Parathyroid adenoma (tissue), 2 donors: Measurements from ENCODE around the gene TAGLN.

ENCODE experiments used
- H2AFZ ChIP-seq: fragments of 300-600 bp; sonication (generic); one replicate; pipeline ENCODE4 v1.7.0; 2017; ENCODE audit warnings: antibody characterized with exemption, mild to moderate bottlenecking
- H3K27ac ChIP-seq: fragments of 300-600 bp; sonication (generic); one replicate; pipeline ENCODE4 v1.7.0; 2017
- H3K27me3 ChIP-seq: fragments of 300-600 bp; sonication (generic); one replicate; pipeline ENCODE4 v1.7.0; 2017; ENCODE audit warnings: low read length; ENCODE audit not compliant: control insufficient read depth, insufficient read depth
- H3K36me3 ChIP-seq: fragments of 300-600 bp; sonication (generic); one replicate; pipeline ENCODE4 v1.7.0; 2017; ENCODE audit warnings: low read length; ENCODE audit not compliant: control insufficient read depth, insufficient read depth
- H3K4me1 ChIP-seq: fragments of 300-600 bp; sonication (generic); one replicate; pipeline ENCODE4 v1.7.0; 2017; ENCODE audit warnings: control low read depth
- H3K4me2 ChIP-seq: fragments of 300-600 bp; sonication (generic); one replicate; pipeline ENCODE4 v1.7.0; 2017; ENCODE audit warnings: low read length
- H3K4me3 ChIP-seq: fragments of 300-600 bp; sonication (generic); one replicate; pipeline ENCODE4 v1.7.0; 2017; ENCODE audit warnings: low read depth, low read length
- H3K79me2 ChIP-seq: fragments of 300-600 bp; sonication (generic); one replicate; pipeline ENCODE4 v1.7.0; 2017; ENCODE audit warnings: control low read depth
- H3K9ac ChIP-seq: fragments of 300-600 bp; sonication (generic); one replicate; pipeline ENCODE4 v1.7.0; 2017; ENCODE audit warnings: mild to moderate bottlenecking
- H3K9me3 ChIP-seq: fragments of 300-600 bp; sonication (generic); one replicate; pipeline ENCODE4 v1.7.0; 2017; ENCODE audit warnings: low read length; ENCODE audit not compliant: control insufficient read depth
- TF ChIP-seq, protein P1 (sequence below): fragments of 300-600 bp; sonication (generic); IDR thresholded peaks from one replicate; pipeline ENCODE4 v1.7.0; 2017; ENCODE audit warnings: antibody characterized with exemption, mild to moderate bottlenecking
- donor health status: primary hyperparathyroidism.

Gene TAGLN

DNA sequence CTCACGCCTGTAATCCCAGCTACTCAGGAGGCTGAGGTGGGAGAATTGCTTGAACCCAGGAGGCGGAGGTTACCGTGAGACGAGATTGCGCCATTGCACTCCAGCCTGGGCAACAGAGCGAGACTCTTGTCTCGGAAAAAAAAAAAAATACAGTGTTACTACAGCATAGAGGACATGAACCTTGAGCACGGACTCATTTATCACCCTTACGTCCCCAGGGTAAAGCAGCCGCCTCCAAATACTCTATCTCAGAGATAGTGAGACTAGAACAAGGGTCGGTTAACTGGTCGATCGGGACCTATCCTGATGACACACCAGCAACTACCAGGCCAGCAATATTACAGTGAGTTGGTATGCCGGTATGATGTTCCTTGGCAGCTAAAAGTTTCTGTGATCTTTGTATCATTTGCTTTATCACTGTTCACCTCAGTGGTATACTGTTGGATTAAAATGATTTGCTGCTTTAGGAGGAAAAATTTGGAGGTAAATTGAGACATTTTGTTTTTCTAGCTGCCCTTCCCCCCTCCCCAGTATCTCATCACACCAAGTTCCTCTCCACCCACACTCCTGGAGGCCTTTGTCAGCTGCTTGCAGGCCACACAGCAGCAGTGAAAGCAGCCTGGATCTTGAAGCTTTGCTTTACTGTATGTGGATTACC is 27.6 kb upstream of the TAGLN start:
- H3K9me3 ChIP-seq, result no peaks in the 10 kb centered on the region
- H3K27ac ChIP-seq, result no peak overlapping the region
- H3K36me3 ChIP-seq, result no peaks in the 10 kb centered on the region
- TF ChIP-seq, protein P1, sequence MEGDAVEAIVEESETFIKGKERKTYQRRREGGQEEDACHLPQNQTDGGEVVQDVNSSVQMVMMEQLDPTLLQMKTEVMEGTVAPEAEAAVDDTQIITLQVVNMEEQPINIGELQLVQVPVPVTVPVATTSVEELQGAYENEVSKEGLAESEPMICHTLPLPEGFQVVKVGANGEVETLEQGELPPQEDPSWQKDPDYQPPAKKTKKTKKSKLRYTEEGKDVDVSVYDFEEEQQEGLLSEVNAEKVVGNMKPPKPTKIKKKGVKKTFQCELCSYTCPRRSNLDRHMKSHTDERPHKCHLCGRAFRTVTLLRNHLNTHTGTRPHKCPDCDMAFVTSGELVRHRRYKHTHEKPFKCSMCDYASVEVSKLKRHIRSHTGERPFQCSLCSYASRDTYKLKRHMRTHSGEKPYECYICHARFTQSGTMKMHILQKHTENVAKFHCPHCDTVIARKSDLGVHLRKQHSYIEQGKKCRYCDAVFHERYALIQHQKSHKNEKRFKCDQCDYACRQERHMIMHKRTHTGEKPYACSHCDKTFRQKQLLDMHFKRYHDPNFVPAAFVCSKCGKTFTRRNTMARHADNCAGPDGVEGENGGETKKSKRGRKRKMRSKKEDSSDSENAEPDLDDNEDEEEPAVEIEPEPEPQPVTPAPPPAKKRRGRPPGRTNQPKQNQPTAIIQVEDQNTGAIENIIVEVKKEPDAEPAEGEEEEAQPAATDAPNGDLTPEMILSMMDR, result no peak
- H2AFZ ChIP-seq, result no peak overlapping the region
- no peak overlapping the region for H3K4me3 ChIP-seq
- no peaks in the 10 kb centered on the region for H3K27me3 ChIP-seq
- no peaks in the 10 kb centered on the region for H3K79me2 ChIP-seq
- no peak overlapping the region for H3K4me2 ChIP-seq
- no peaks in the 10 kb centered on the region for H3K4me1 ChIP-seq
- no peak overlapping the region for H3K9ac ChIP-seq

DNA sequence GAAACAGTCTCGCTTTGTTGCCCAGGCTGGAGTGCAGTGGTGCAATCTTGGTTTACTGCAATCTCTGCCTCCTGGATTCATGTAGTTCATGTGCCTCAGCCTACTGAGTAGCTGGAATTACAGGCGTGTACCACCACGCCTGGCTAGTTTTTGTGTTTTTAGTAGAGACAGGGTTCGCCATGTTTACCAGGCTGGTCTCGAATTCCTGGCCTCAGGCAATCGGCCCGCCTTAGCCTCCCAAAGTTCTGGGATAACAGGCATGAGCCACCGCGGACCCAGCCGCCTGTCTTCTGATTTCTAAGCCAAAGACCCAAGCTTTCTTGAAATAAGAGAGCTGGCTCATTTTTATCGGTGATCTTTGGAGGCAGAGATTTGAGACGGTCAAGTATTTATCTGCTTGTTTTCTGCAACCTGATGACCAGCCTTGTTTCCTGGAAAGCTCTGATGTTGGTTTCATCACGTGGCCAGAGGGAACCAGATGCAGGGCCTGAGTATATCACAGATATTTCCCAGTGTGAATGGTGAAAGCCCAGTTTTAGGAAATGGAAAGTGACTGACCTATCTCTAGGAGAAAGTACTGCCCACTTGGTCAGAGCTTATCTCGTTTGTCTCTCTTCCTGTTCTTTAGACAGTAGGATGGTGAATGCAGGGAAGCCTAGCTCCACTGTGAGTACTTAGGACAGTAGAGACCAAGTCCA is 26.3 kb upstream of the TAGLN start:
- no peak overlapping the region for H3K4me2 ChIP-seq
- no peaks in the 10 kb centered on the region for H3K36me3 ChIP-seq
- no peaks in the 10 kb centered on the region for H3K9me3 ChIP-seq
- no peak overlapping the region for H3K9ac ChIP-seq
- H3K27ac ChIP-seq, result peak overlapping the region; percentile 61
- TF ChIP-seq, protein P1, result no peak
- no peak overlapping the region for H2AFZ ChIP-seq
- no peaks in the 10 kb centered on the region for H3K27me3 ChIP-seq
- no peak overlapping the region for H3K4me3 ChIP-seq
- no peaks in the 10 kb centered on the region for H3K4me1 ChIP-seq
- H3K79me2 ChIP-seq, result no peaks in the 10 kb centered on the region

DNA sequence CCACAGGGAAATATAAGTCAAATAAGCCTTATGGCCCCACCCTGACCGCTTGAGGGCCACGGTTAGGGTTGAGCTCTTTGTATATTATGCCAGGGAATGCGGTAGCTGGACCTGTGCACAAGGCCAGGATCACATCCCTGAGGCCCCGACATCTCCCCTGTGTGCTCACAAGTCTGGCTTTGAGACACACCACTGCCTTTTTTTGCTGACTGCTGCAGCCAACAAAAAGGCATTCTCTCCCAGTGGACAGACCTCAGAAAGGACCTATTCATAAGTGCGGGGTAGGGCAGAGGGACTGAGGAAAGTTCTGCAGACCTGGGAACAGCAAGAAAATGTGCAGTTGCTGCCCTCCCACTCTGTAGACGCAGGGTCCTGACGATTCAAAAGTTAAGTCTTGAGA is 24.1 kb upstream of the TAGLN start:
- H3K9me3 ChIP-seq, result no peaks in the 10 kb centered on the region
- H3K4me2 ChIP-seq, result no peak overlapping the region
- peaks cover 6% of the 10 kb centered on the region for H3K4me1 ChIP-seq
- TF ChIP-seq, protein P1, result no peak
- H3K27me3 ChIP-seq, result no peaks in the 10 kb centered on the region
- H3K9ac ChIP-seq, result no peak overlapping the region
- H3K4me3 ChIP-seq, result no peak overlapping the region
- no peak overlapping the region for H3K27ac ChIP-seq
- no peaks in the 10 kb centered on the region for H3K79me2 ChIP-seq
- no peaks in the 10 kb centered on the region for H3K36me3 ChIP-seq
- H2AFZ ChIP-seq, result no peak overlapping the region

DNA sequence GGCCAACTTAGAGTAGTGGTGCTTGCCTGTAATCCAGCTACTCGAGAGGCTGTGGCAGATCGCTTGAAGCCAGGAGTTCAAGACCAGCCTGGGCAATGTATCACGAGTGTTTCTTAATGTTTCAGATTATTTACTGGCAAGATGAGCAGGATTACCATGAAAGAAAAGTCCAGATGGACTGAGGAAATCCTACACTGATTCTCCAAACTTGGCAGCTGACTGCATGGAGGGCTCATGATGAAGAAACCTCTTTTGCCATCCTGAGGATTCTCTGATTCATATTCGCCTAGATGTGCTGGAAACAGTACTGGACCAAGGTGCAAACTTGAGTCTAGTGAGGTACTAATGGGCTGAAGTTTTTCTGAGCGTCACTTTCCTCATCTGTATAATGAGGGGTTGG is 23.4 kb upstream of the TAGLN start:
- H3K9me3 ChIP-seq, result no peaks in the 10 kb centered on the region
- no peak overlapping the region for H3K4me3 ChIP-seq
- H3K9ac ChIP-seq, result no peak overlapping the region
- H3K27ac ChIP-seq, result no peak overlapping the region
- H3K36me3 ChIP-seq, result no peaks in the 10 kb centered on the region
- H2AFZ ChIP-seq, result no peak overlapping the region
- H3K79me2 ChIP-seq, result no peaks in the 10 kb centered on the region
- no peaks in the 10 kb centered on the region for H3K27me3 ChIP-seq
- peaks cover 12% of the 10 kb centered on the region for H3K4me1 ChIP-seq
- H3K4me2 ChIP-seq, result no peak overlapping the region
- TF ChIP-seq, protein P1, result no peak

DNA sequence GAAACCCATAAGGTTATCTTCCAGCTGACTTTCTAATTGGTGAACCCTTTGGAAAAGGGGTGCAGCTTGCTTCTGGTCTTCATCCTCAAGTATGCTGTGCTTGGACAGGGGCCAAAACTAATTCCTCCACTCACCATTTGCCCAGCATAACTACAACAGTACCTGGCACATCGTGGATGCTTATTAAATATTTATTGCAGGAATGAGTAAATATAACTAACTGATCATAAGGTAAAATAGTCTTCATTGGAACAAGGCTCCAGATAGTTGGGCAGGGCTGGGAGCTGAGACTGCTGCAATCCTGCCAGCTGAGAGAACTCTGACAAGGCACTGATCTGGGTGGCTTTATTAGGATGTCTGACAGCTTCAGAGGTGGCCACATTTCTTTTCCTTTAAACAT is 23.0 kb upstream of the TAGLN start:
- Histone ChIP-seq H3K79me2 (no peaks in the 10 kb centered on the region), H2AFZ (no peak overlapping the region), H3K4me3 (no peak overlapping the region), H3K27ac (no peak overlapping the region), H3K27me3 (no peaks in the 10 kb centered on the region), H3K36me3 (no peaks in the 10 kb centered on the region), H3K9ac (no peak overlapping the region), H3K4me2 (no peak overlapping the region), H3K9me3 (no peaks in the 10 kb centered on the region), H3K4me1 (peaks cover 15% of the 10 kb centered on the region)
- TF ChIP-seq, protein P1, result no peak
